ACHN (cell line): ENCODE data around the gene YOD1.
A peak's percentile ranks its signal among the peaks of the same experiment; 100 is the strongest.

ENCODE experiments used
- DNase-seq: peaks from one replicate; pipeline ENCODE4 v3.0.0-alpha.2; 2015
- in situ Hi-C: cut with HindIII; loops from 2 replicates; pipeline ENCODE4 v1.10.0; 2017; ENCODE audit warnings: low sequenced_read_pairs, low pct_ligation_motif_present, low pct_unique_long_range_greater_than_20kb

YOD1 gene

GRCh38 chr1:207031632-207032264 is 19.3 kb downstream of the YOD1 start:
- in situ Hi-C loops = no loop called here

GRCh38 chr1:207031016-207031415 is 20.0 kb downstream of the YOD1 start:
- in situ Hi-C loops = no loop called here
- no peak for DNase-seq

More at GRCh38 chr1:207031632-207032264, 19.3 kb downstream of the YOD1 start:
- DNase-seq = no peak

- DNase-seq = peak; percentile 37
- in situ Hi-C loops = no loop called here
These were observed 20.4 kb downstream of the YOD1 start for GRCh38 chr1:207030522-207031009.

GRCh38 chr1:207029701-207030521 is 21.1 kb downstream of the YOD1 start:
- in situ Hi-C loops = no loop called here
- no peak for DNase-seq

GRCh38 chr1:207028884-207029650 is 21.9 kb downstream of the YOD1 start:
- in situ Hi-C loops = no loop called here
- no peak for DNase-seq

- peak; percentile 27 for DNase-seq
- in situ Hi-C loops = no loop called here
These were observed 23.1 kb downstream of the YOD1 start for GRCh38 chr1:207027921-207028320.

- in situ Hi-C loops = no loop called here
- peak; percentile 96 for DNase-seq
These were observed 23.7 kb downstream of the YOD1 start for GRCh38 chr1:207027206-207027777.

- in situ Hi-C loops = no loop called here
- peak; percentile 33 for DNase-seq
These were observed 24.9 kb downstream of the YOD1 start for GRCh38 chr1:207026104-207026534.

- DNase-seq = peak; percentile 57
- in situ Hi-C loops = no loop called here
These were observed 25.7 kb downstream of the YOD1 start for GRCh38 chr1:207025146-207025880.

- in situ Hi-C loops = no loop called here
- peak; percentile 75 for DNase-seq
These were observed 26.5 kb downstream of the YOD1 start for GRCh38 chr1:207024202-207025145.

GRCh38 chr1:207022996-207023679 is 27.9 kb downstream of the YOD1 start:
- in situ Hi-C loops = no loop called here
- no peak for DNase-seq

- in situ Hi-C loops = no loop called here
- DNase-seq = no peak
These were observed 29.0 kb downstream of the YOD1 start for GRCh38 chr1:207021876-207022596.

- in situ Hi-C loops = no loop called here
- no peak for DNase-seq
These were observed 29.7 kb downstream of the YOD1 start for GRCh38 chr1:207021139-207021861.

GRCh38 chr1:207020709-207021107 is 30.3 kb downstream of the YOD1 start:
- no peak for DNase-seq
- in situ Hi-C loops = no loop called here

GRCh38 chr1:207020065-207020708 is 30.8 kb downstream of the YOD1 start:
- DNase-seq = no peak
- in situ Hi-C loops = no loop called here
